Fibroblast of lung (primary cell): ENCODE measurements around the gene DIO1. TPM values are rescaled to one million over a fixed set of nuclear protein-coding genes. Genes with fewer than 3 reads are reported as not detected.

Experiments used
- DNase-seq, 2 donors: peaks; one replicate each; pipeline versions ENCODE4 v3.0.0 to v3.0.0-alpha.2; 2010; ENCODE audit warnings: low read depth in 2 of 2
- H2AFZ ChIP-seq: 2 replicates; pipeline ENCODE4 v1.5.1; 2012; ENCODE audit warnings: low read length, control low read depth, inconsistent platforms
- H3K27ac ChIP-seq: 2 replicates; pipeline ENCODE4 v1.5.1; 2011; ENCODE audit warnings: low read length, control low read depth; ENCODE audit not compliant: insufficient read depth
- H3K27me3 ChIP-seq: 2 replicates; pipeline ENCODE4 v1.5.1; 2011; ENCODE audit warnings: mild to moderate bottlenecking, low read length; ENCODE audit not compliant: control insufficient read depth, insufficient read depth
- H3K36me3 ChIP-seq: 2 replicates; pipeline ENCODE4 v1.5.1; 2011; ENCODE audit warnings: low read length; ENCODE audit not compliant: control insufficient read depth, insufficient read depth
- H3K4me1 ChIP-seq: 2 replicates; pipeline ENCODE4 v1.5.1; 2011; ENCODE audit warnings: low read length; ENCODE audit not compliant: control insufficient read depth, insufficient read depth; ENCODE audit errors: extremely low read depth
- H3K4me2 ChIP-seq: 2 replicates; pipeline ENCODE4 v1.5.1; 2011; ENCODE audit warnings: low read length, control low read depth; ENCODE audit not compliant: insufficient read depth; ENCODE audit errors: extremely low read depth
- H3K4me3 ChIP-seq, 4 experiments: fragments of 200-600 bp in 1 of 4; sonication (generic) in 1 of 4; replicated peaks in 1 of 4; 2 replicates each; pipeline ENCODE4 v1.5.1; 2011 to 2016; ENCODE audit warnings: low read length in 4 of 4, low read depth in 3 of 4, mild to moderate bottlenecking in 3 of 4, control low read depth in 2 of 4, inconsistent platforms in 1 of 4, mixed read lengths in 1 of 4; ENCODE audit not compliant: insufficient read depth in 1 of 4; ENCODE audit errors: control extremely low read depth in 1 of 4
- H3K79me2 ChIP-seq: 2 replicates; pipeline ENCODE4 v1.5.1; 2012; ENCODE audit warnings: mild to moderate bottlenecking, low read length, inconsistent platforms; ENCODE audit not compliant: control insufficient read depth, insufficient read depth
- H3K9ac ChIP-seq: 2 replicates; pipeline ENCODE4 v1.5.1; 2011; ENCODE audit warnings: mild to moderate bottlenecking, low read length, control low read depth; ENCODE audit not compliant: insufficient read depth
- H3K9me3 ChIP-seq: 2 replicates; pipeline ENCODE4 v1.5.1; 2012; ENCODE audit warnings: low read depth, low read length; ENCODE audit not compliant: control insufficient read depth, insufficient read depth
- H4K20me1 ChIP-seq: 2 replicates; pipeline ENCODE4 v1.5.1; 2011; ENCODE audit warnings: low read length; ENCODE audit not compliant: control insufficient read depth, insufficient read depth; ENCODE audit errors: extremely low read depth
- CTCF ChIP-seq, 2 donors: IDR thresholded peaks in 1 of 2; conservative IDR thresholded peaks in 1 of 2; 1 replicate in 1 of 2; 2 replicates in 1 of 2; pipeline ENCODE4 v1.5.1; 2011 to 2012; ENCODE audit warnings: low read length in 2 of 2, control low read depth in 1 of 2, inconsistent platforms in 1 of 2, low read depth in 1 of 2, mild to moderate bottlenecking in 1 of 2
- EZH2 ChIP-seq: IDR thresholded peaks from 2 replicates; pipeline ENCODE4 v1.5.1; 2012; ENCODE audit warnings: low read length, control low read depth, mild to moderate bottlenecking; ENCODE audit errors: missing control alignments
- polyA plus RNA-seq, 2 donors: library from polyadenylated mRNA; depleted of rRNA in 1 of 2; stranded (reverse) in 1 of 2; unstranded in 1 of 2; fragments of >200 nt; gene quantifications; 2 replicates each; pipeline ENCODE4 v1.2.1, GENCODE V29; 2011 to 2012; ENCODE audit warnings: missing spikeins in 1 of 2
- total RNA-seq: library from RNA; depleted of rRNA; stranded (reverse); fragments of >200 nt; gene quantifications from 2 replicates; pipeline ENCODE4 v1.2.1, GENCODE V29; 2014

Gene DIO1
- total and polyA plus RNA-seq, 2 donors (not counting 1 experiment from before 2014, with no cell fraction given): not detected

GRCh38 chr1:53888681-53889080, 5.3 kb upstream of the DIO1 start:
- TF ChIP-seq CTCF (conservative IDR thresholded peaks at IDR 0.05 in 1 of 2, IDR thresholded peaks at IDR 0.05 in 1 of 2; ENCODE audit: low read depth in 1 of 2, low read length in 2 of 2) (no peak), EZH2 (no peak)
- H3K9me3 ChIP-seq: no peaks in the 10 kb centered on the region
- no peak for DNase-seq
- no peaks in the 10 kb centered on the region for H3K27me3 ChIP-seq
- H3K36me3 ChIP-seq: no peaks in the 10 kb centered on the region
- peak overlapping the region; percentile 92 for H3K4me2 ChIP-seq
- H3K4me1 ChIP-seq: peaks cover 5% of the 10 kb centered on the region
- peaks cover 2% of the 10 kb centered on the region for H3K79me2 ChIP-seq
- no peaks in the 10 kb centered on the region for H4K20me1 ChIP-seq
- H3K4me3 ChIP-seq: peak overlapping the region; percentile 81 to 98 (median 94)
- no peak overlapping the region for H3K9ac ChIP-seq
- no peak overlapping the region for H2AFZ ChIP-seq
- no peak overlapping the region for H3K27ac ChIP-seq

- TF ChIP-seq EZH2 (no peak), CTCF (conservative IDR thresholded peaks at IDR 0.05 in 1 of 2, IDR thresholded peaks at IDR 0.05 in 1 of 2; ENCODE audit: low read depth in 1 of 2, low read length in 2 of 2) (no peak)
- Histone ChIP-seq H3K27ac (peak within 1 kb of the TSS; percentile 89), H3K36me3 (no peaks in the 10 kb centered on the region), H3K79me2 (peaks cover 2% of the 10 kb centered on the region), H3K9me3 (no peaks in the 10 kb centered on the region), H3K27me3 (no peaks in the 10 kb centered on the region), H3K4me1 (peaks cover 5% of the 10 kb centered on the region), H2AFZ (peak within 1 kb of the TSS; percentile 92), H3K9ac (peak within 1 kb of the TSS; percentile 84), H4K20me1 (no peaks in the 10 kb centered on the region), H3K4me2 (peak within 1 kb of the TSS; percentile 92), H3K4me3 (peak within 1 kb of the TSS; percentile 81 to 98 (median 94))
- peak; percentile 88 to 89 for DNase-seq
Observed at GRCh38 chr1:53889304-53890298, 4.4 kb upstream of the DIO1 start, which contains the start of gene YIPF1. Gene YIPF1 (minus strand): TSS chr1:53889797. CDS start chr1:53888937, 860 bp downstream.

GRCh38 chr1:53890522-53890941, 3.5 kb upstream of the DIO1 start:
- H3K27ac ChIP-seq: peak overlapping the region; percentile 89
- TF ChIP-seq CTCF (conservative IDR thresholded peaks at IDR 0.05 in 1 of 2, IDR thresholded peaks at IDR 0.05 in 1 of 2; ENCODE audit: low read depth in 1 of 2, low read length in 2 of 2): no peak
- no peak for TF ChIP-seq EZH2
- H3K4me3 ChIP-seq: peak overlapping the region in 3 of 4 experiments; percentile 90 to 98 (median 97)
- no peaks in the 10 kb centered on the region for H3K27me3 ChIP-seq
- peaks cover 5% of the 10 kb centered on the region for H3K4me1 ChIP-seq
- H3K9me3 ChIP-seq: no peaks in the 10 kb centered on the region
- no peaks in the 10 kb centered on the region for H3K36me3 ChIP-seq
- peaks cover 2% of the 10 kb centered on the region for H3K79me2 ChIP-seq
- DNase-seq: no peak
- H3K4me2 ChIP-seq: peak overlapping the region; percentile 69
- H3K9ac ChIP-seq: no peak overlapping the region
- H2AFZ ChIP-seq: peak overlapping the region; percentile 15
- no peaks in the 10 kb centered on the region for H4K20me1 ChIP-seq
